HepG2 (cell line): Measurements from ENCODE around the gene CPEB3. TPM values are rescaled to one million over a fixed set of nuclear protein-coding genes. Genes with fewer than 3 reads are reported as not detected.

Experiments used
- FOXJ3 ChIP-seq: sonication (generic); formaldehyde crosslinking; IDR thresholded peaks from 2 replicates; pipeline ENCODE4 v1.4.0; 2020; ENCODE audit warnings: missing genetic modification reagents, mild to moderate bottlenecking, borderline replicate concordance
- HMG20A ChIP-seq: IDR thresholded peaks from 2 replicates; pipeline ENCODE4 v1.6.1; 2016; ENCODE audit warnings: borderline replicate concordance
- KLF16 ChIP-seq, 2 experiments: sonication (generic) in 1 of 2; formaldehyde crosslinking in 1 of 2; IDR thresholded peaks; 2 replicates each; pipeline versions ENCODE4 v1.6.1 to v1.8.0; 2016 to 2023; ENCODE audit warnings: missing genetic modification reagents in 2 of 2, missing compliant biosample characterization in 1 of 2
- RARG ChIP-seq: sonication (generic); formaldehyde crosslinking; IDR thresholded peaks from 2 replicates; pipeline ENCODE4 v1.4.0; 2020; ENCODE audit warnings: low read depth, mild to moderate bottlenecking, missing genetic modification reagents
- SNAI1 ChIP-seq: sonication (generic); formaldehyde crosslinking; IDR thresholded peaks from 2 replicates; pipeline ENCODE4 v1.5.0; 2020; ENCODE audit warnings: mild to moderate bottlenecking, missing genetic modification reagents, borderline replicate concordance
- SP5 ChIP-seq: IDR thresholded peaks from 2 replicates; pipeline ENCODE4 v1.6.1; 2016; ENCODE audit warnings: low read depth, borderline replicate concordance
- TFDP1 ChIP-seq: IDR thresholded peaks from 2 replicates; pipeline ENCODE4 v1.6.1; 2016; ENCODE audit warnings: missing compliant biosample characterization, missing genetic modification reagents, borderline replicate concordance
- THYN1 ChIP-seq: sonication (generic); formaldehyde crosslinking; IDR thresholded peaks from 2 replicates; pipeline ENCODE4 v1.8.1; 2023; ENCODE audit warnings: low read depth, mild to moderate bottlenecking, moderate library complexity, missing genetic modification reagents, borderline replicate concordance
- TMF1 ChIP-seq: sonication (generic); formaldehyde crosslinking; IDR thresholded peaks from 2 replicates; pipeline ENCODE4 v1.8.1; 2022; ENCODE audit warnings: low read depth, missing genetic modification reagents
- ZBED4 ChIP-seq: sonication (generic); formaldehyde crosslinking; IDR thresholded peaks from 2 replicates; pipeline ENCODE4 v1.4.0; 2020; ENCODE audit warnings: missing genetic modification reagents, borderline replicate concordance
- ZFP1 ChIP-seq: IDR thresholded peaks from 2 replicates; pipeline ENCODE4 v1.6.1; 2016
- ZFP36L1 ChIP-seq: sonication (generic); formaldehyde crosslinking; IDR thresholded peaks from 2 replicates; pipeline ENCODE4 v1.8.0; 2022; ENCODE audit warnings: mild to moderate bottlenecking, missing genetic modification reagents, moderate library complexity
- ZFY ChIP-seq: sonication (generic); formaldehyde crosslinking; IDR thresholded peaks from 2 replicates; pipeline ENCODE4 v1.4.0; 2020; ENCODE audit warnings: missing genetic modification reagents
- ZMAT3 ChIP-seq: sonication (generic); formaldehyde crosslinking; conservative IDR thresholded peaks from 2 replicates; pipeline ENCODE4 v1.7.0; 2021; ENCODE audit warnings: missing genetic modification reagents
- ZNF30 ChIP-seq: sonication (generic); formaldehyde crosslinking; IDR thresholded peaks from 2 replicates; pipeline ENCODE4 v1.5.0; 2020; ENCODE audit warnings: mild to moderate bottlenecking, missing genetic modification reagents
- ZNF350 ChIP-seq: sonication (generic); formaldehyde crosslinking; IDR thresholded peaks from 2 replicates; pipeline ENCODE4 v1.4.0; 2020; ENCODE audit warnings: mild to moderate bottlenecking, low read depth, missing genetic modification reagents, borderline replicate concordance
- ZNF567 ChIP-seq: sonication (generic); formaldehyde crosslinking; IDR thresholded peaks from 2 replicates; pipeline ENCODE4 v1.8.1; 2023; ENCODE audit warnings: mild to moderate bottlenecking, missing genetic modification reagents, borderline replicate concordance
- ZNF646 ChIP-seq: sonication (generic); formaldehyde crosslinking; IDR thresholded peaks from 2 replicates; pipeline ENCODE4 v1.9.0; 2021; ENCODE audit warnings: mild to moderate bottlenecking, missing genetic modification reagents
- ZNF816 ChIP-seq: sonication (generic); formaldehyde crosslinking; IDR thresholded peaks from 2 replicates; pipeline ENCODE4 v1.8.0; 2022; ENCODE audit warnings: missing genetic modification reagents, mild to moderate bottlenecking, borderline replicate concordance
- polyA plus RNA-seq, 8 experiments: library from polyadenylated mRNA; depleted of rRNA in 3 of 8; stranded (reverse) in 7 of 8; unstranded in 1 of 8; fragments of >200 nt; fragmentation: Illumina TruSeq in 4 of 8; extraction: Trizol in 4 of 8; gene quantifications; 2 replicates each; pipeline versions ENCODE4 v1.2.1 to v1.2.3, GENCODE V29; 2011 to 2016; ENCODE audit warnings: low read depth in 4 of 8, missing spikeins in 1 of 8, mixed read lengths in 1 of 8; ENCODE audit not compliant: insufficient read depth in 1 of 8
- total RNA-seq, 5 experiments: library from RNA; depleted of rRNA; stranded (reverse); fragments of >200 nt; fragmentation: Illumina TruSeq; extraction: Trizol; gene quantifications; 2 replicates each; pipeline ENCODE4 v1.2.3, GENCODE V29; 2016; ENCODE audit warnings: low read depth in 1 of 5

CPEB3 gene
- total and polyA plus RNA-seq, 2 of the 13 experiments (the other 11 are each of a cell fraction or from before 2014, with no cell fraction given): 0.66 to 0.70 TPM

- 0 out of 2 replicates have a peak, but pooled peaks have one; percentile 37 for TF ChIP-seq ZNF646 (CRISPR knock-in tag)
- no peak for TF ChIP-seq TFDP1 (CRISPR knock-in tag)
- TF ChIP-seq ZNF567 (CRISPR knock-in tag): no peak
- peak; percentile 62; the same call in 1 of the 2 replicates for TF ChIP-seq FOXJ3 (CRISPR knock-in tag)
- peak; percentile 76; the same call in 1 of the 2 replicates for TF ChIP-seq ZFP1 (CRISPR knock-in tag)
- 0 out of 4 replicates have a peak, but pooled peaks of 1 of the 2 experiments have one; percentile 40 for TF ChIP-seq KLF16 (CRISPR knock-in tag; IDR thresholded peaks at IDR 0.05)
- TF ChIP-seq SP5 (CRISPR knock-in tag): no peak; the same call in 1 of the 2 replicates
- no peak for TF ChIP-seq RARG (CRISPR knock-in tag)
- TF ChIP-seq THYN1 (CRISPR knock-in tag): no peak
- no peak for TF ChIP-seq ZFP36L1 (CRISPR knock-in tag)
- no peak for TF ChIP-seq TMF1 (CRISPR knock-in tag)
- no peak for TF ChIP-seq ZNF816
- TF ChIP-seq SNAI1: no peak
- peak; percentile 41; the same call in 1 of the 2 replicates for TF ChIP-seq ZFY (CRISPR knock-in tag)
- TF ChIP-seq ZMAT3: no peak
- TF ChIP-seq ZBED4 (CRISPR knock-in tag): 0 out of 2 replicates have a peak, but pooled peaks have one; percentile 32
- TF ChIP-seq HMG20A: peak; percentile 80; the same call in 1 of the 2 replicates
- no peak for TF ChIP-seq ZNF350 (CRISPR knock-in tag)
- TF ChIP-seq ZNF30 (CRISPR knock-in tag): no peak
Measured at GRCh38 chr10:92124616-92125143, 166.2 kb downstream of the CPEB3 start (continued).
